ENCODE measurements around the gene MAGI1.

DNA sequence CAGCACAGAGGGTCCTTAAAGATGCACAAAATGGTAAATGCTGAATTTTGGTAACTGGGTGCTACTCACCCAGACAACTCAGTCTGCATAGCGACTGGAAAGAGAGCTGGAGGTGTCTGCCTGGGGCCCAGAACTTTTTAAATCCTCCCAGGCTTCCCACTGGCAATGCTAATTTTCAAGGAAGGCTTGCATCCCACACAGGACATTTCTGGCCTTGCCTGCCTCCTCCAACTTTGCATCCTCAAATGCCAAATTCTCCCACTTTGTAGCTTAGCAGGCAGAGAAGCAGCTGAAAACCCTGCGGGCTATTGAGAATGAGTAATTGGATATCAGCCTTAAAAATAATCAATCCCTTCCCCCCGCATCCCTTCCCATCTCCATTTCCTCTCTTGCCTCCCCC lies 694.3 kb downstream of the MAGI1 start:
- TF ChIP-seq, protein P1, sequence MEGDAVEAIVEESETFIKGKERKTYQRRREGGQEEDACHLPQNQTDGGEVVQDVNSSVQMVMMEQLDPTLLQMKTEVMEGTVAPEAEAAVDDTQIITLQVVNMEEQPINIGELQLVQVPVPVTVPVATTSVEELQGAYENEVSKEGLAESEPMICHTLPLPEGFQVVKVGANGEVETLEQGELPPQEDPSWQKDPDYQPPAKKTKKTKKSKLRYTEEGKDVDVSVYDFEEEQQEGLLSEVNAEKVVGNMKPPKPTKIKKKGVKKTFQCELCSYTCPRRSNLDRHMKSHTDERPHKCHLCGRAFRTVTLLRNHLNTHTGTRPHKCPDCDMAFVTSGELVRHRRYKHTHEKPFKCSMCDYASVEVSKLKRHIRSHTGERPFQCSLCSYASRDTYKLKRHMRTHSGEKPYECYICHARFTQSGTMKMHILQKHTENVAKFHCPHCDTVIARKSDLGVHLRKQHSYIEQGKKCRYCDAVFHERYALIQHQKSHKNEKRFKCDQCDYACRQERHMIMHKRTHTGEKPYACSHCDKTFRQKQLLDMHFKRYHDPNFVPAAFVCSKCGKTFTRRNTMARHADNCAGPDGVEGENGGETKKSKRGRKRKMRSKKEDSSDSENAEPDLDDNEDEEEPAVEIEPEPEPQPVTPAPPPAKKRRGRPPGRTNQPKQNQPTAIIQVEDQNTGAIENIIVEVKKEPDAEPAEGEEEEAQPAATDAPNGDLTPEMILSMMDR (IDR thresholded peaks at IDR 0.05), result no peak
- no peak for TF ChIP-seq POLR2A (IDR thresholded peaks at IDR 0.05)

Data from prostate gland (tissue), 2 donors.